ENCODE measurements around the gene KRT4.

GRCh38 chr12:52813885-52814709 lies at the start of gene KRT4:
- TF ChIP-seq, protein P1, sequence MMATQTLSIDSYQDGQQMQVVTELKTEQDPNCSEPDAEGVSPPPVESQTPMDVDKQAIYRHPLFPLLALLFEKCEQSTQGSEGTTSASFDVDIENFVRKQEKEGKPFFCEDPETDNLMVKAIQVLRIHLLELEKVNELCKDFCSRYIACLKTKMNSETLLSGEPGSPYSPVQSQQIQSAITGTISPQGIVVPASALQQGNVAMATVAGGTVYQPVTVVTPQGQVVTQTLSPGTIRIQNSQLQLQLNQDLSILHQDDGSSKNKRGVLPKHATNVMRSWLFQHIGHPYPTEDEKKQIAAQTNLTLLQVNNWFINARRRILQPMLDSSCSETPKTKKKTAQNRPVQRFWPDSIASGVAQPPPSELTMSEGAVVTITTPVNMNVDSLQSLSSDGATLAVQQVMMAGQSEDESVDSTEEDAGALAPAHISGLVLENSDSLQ (IDR thresholded peaks at IDR 0.05): no peak
- TF ChIP-seq BHLHE40 (IDR thresholded peaks at IDR 0.05; ENCODE audit: borderline replicate concordance) (no peak), ARNT (IDR thresholded peaks at IDR 0.05) (no peak), ELF4 (IDR thresholded peaks at IDR 0.05) (no peak), ZNF384 (IDR thresholded peaks at IDR 0.05) (no peak), HDGF (IDR thresholded peaks at IDR 0.05; ENCODE audit: borderline replicate concordance) (no peak), L3MBTL2 (conservative IDR thresholded peaks at IDR 0.05) (no peak), TARDBP (IDR thresholded peaks at IDR 0.05) (no peak), SUZ12 (IDR thresholded peaks at IDR 0.05) (no peak), FOXK2 (IDR thresholded peaks at IDR 0.05) (no peak), FOXA1 (IDR thresholded peaks at IDR 0.05) (no peak), NFRKB (IDR thresholded peaks at IDR 0.05) (no peak)

Data from HEK293T (cell line).